ENCODE data around the gene TXNRD2. TPM values are rescaled to one million over a fixed set of nuclear protein-coding genes. Genes with fewer than 3 reads are reported as not detected.

Gene TXNRD2
- total and polyA plus RNA-seq, 8 donors = 9.6 to 41.6 (median 14.8) TPM

DNA sequence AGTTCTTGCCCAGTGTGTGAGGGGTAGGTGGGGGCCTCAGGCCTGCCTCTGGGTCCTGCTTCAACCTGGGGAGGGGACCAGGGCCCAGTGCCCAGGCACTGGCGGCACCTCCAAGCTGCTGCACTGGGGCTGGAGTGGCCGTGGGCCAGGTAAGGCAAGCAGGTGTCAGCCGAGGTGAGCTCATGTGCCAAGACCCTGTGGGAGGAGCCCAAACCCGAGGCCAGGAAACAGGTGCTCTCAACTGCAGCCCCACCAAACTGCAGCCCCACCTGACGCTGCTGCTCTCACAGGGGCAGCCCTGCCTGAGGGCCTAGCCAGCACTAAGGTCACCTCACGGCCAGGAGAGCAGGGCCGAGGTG lies 68.9 kb downstream of the TXNRD2 start:
- Histone ChIP-seq H3K9me3 (no peaks in the 10 kb centered on the region), H3K27ac (no peak overlapping the region), H3K4me3 (no peak overlapping the region), H3K4me1 (no peaks in the 10 kb centered on the region), H3K36me3 (no peaks in the 10 kb centered on the region), H3K27me3 (no peaks in the 10 kb centered on the region)
- FAIRE-seq (no peak), DNase-seq (peak in 5 of 6 donors; percentile 15 to 79 (median 61)), ATAC-seq (peak; percentile 45 to 67 (median 53))
- TF ChIP-seq, protein P1, sequence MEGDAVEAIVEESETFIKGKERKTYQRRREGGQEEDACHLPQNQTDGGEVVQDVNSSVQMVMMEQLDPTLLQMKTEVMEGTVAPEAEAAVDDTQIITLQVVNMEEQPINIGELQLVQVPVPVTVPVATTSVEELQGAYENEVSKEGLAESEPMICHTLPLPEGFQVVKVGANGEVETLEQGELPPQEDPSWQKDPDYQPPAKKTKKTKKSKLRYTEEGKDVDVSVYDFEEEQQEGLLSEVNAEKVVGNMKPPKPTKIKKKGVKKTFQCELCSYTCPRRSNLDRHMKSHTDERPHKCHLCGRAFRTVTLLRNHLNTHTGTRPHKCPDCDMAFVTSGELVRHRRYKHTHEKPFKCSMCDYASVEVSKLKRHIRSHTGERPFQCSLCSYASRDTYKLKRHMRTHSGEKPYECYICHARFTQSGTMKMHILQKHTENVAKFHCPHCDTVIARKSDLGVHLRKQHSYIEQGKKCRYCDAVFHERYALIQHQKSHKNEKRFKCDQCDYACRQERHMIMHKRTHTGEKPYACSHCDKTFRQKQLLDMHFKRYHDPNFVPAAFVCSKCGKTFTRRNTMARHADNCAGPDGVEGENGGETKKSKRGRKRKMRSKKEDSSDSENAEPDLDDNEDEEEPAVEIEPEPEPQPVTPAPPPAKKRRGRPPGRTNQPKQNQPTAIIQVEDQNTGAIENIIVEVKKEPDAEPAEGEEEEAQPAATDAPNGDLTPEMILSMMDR (IDR thresholded peaks at IDR 0.05) = no peak
- WGBS, 2 donors = 15 to 16% methylated on average over 7 of the region's 7 CpGs
- intact Hi-C loops (cut with DNase I) = no loop called here

DNA sequence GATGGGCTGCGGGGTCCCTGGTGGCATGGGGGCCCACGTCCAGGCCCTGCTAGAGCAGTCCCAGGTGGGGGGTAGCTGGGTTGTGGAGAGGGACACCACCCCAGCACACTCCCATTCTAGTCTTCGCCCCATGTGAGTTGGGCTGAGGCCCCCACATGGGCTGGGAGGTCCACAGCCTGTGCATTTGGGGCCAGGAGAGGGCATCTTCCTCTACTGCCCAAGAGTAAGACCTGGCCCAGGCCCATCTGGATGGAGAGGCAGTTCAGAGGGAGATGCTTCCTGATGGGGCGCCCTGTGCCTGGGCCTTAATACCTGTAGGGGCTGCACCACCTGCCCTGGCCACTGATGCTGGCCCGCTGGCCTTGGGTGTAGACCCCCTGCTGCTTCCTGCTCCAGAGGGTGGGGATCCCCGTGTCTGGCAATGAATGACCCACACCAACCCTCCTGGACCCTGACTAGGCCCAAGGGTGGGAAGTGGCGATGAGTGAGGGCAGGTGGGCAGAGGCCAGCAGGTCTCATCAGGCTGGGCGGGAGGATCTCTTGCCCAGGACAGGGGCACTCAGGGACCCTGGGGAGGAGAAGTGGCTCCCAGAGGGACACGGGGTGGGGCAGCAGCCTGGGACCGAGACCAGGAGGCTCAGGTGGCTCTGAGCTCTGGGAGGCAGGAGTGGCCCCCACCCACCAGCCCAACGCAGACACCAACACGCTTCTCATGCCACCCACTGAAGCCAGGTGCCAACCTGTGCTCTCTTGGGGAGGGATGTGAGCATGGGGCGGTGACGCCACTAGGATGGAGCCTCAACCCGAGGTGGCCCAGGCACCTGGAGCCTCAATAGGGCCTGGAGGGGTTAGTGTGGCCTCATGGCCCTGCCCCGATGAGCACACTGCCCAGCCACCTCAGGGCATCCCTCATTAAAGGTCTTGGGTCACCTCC lies 69.5 kb downstream of the TXNRD2 start:
- no peak overlapping the region for H3K27ac ChIP-seq
- peak in 2 of 6 donors; percentile 47 to 66 for DNase-seq

DNA sequence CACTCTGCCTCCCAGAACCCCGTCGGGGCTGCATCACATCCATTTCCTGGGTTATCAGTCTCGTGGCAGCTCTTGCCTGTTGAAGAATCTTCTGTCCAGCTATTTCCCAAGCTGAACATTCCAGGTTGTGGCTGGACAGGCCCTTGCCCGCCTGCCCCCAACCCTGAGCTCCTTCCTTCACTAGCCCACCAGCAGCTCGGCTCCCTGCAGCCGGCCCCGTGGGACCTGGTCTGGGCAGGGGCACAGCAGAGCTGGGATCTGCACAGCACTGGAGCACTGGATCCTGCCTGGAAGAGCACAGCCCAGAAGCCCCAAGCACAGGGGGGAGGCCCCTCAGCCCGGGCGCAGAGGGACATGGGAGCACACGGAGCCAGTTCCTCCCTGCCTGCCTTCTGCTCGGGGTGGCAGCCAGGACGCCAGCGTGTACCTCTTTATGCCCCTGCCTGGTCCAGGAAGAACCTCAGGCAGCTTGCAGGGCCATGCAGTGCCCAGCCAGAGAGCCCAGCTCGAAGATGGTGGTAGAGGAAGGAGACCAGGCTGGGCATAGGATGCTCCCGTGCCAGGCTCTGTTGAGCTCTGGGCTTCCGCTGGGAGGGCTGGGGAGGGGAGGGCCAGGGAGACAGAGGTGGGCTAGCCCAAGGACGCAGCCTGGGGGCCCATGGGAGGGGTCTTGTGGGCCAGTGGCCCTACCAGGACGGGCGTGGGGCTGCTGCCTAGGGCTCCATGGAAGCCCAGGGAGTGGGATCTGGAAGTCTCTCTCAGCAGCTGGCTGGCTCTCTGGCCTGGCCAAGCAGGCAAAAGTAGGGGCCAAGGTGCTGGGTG lies 70.4 kb downstream of the TXNRD2 start:
- FAIRE-seq = no peak
- no peaks in the 10 kb centered on the region for H3K27me3 ChIP-seq

More for the DNA sequence above, 69.5 kb downstream of the TXNRD2 start:
- Histone ChIP-seq H3K9me3 (no peaks in the 10 kb centered on the region), H3K27me3 (no peaks in the 10 kb centered on the region), H3K36me3 (no peaks in the 10 kb centered on the region), H3K4me1 (no peaks in the 10 kb centered on the region), H3K4me3 (no peak overlapping the region)
- 80 to 87% methylated on average over 16 of the region's 16 CpGs for WGBS, 2 donors
- TF ChIP-seq, protein P1 (IDR thresholded peaks at IDR 0.05) = no peak
- peak in 1 of 4 donors; percentile 2 for ATAC-seq
- intact Hi-C loops (cut with DNase I) = no loop called here
- FAIRE-seq = no peak

DNA sequence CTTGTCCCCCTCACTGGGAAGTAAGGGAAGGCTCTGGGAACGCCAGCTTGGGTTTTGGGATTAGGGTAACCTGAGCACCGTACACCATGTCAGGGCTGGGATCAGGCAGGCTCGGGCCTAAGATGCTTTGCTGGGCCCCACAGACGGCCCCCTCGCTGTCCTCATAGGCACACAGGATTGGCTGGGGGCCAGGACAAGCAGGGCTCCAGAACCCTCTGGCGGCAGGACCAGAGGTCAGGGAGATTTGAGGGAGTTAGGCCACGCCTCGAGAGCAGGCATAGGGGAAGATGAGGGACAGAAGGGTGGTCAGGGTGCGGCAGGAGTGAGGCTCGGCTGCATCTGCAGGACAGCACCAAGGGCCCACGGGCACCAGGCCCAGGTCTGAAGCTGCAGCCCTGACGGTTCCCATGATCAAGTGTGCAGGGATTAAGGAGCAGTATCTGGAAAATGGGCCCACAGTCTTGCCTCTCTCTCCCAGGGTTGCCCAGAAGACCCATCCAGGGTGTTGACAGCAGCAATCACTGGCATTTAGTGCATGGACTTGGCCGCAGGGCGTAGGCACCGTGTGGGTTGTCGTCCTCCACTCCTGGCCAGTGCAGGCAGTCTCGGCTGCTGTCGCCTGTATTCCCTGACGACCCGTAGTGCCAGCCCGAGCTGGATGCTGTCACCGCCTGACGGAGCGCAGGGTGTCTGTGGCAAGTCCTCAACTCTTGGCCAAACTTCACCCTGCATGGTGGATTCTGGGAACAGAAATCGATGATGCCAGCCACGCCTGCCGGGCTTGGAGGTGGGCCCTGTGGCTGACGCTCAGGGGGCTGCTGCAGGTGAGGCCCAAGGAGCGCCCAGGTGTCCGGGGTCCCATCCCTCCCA lies 71.2 kb downstream of the TXNRD2 start:
- FAIRE-seq = no peak
- ATAC-seq = no peak
- DNase-seq = peak in 2 of 6 donors; percentile 45 to 52
- H3K4me3 ChIP-seq = no peak overlapping the region
- H3K27ac ChIP-seq = peak overlapping the region in 1 of 4 donors; percentile 38
- no peaks in the 10 kb centered on the region for H3K36me3 ChIP-seq
- intact Hi-C loops (cut with DNase I) = no loop called here
- no peaks in the 10 kb centered on the region for H3K4me1 ChIP-seq
- 82 to 86% methylated on average over 30 of the region's 30 CpGs for WGBS, 2 donors
- TF ChIP-seq, protein P1 (IDR thresholded peaks at IDR 0.05) = no peak
- no peaks in the 10 kb centered on the region for H3K9me3 ChIP-seq
- no peaks in the 10 kb centered on the region for H3K27me3 ChIP-seq

More for the DNA sequence above, 70.4 kb downstream of the TXNRD2 start:
- Histone ChIP-seq H3K4me1 (no peaks in the 10 kb centered on the region), H3K27ac (no peak overlapping the region), H3K4me3 (no peak overlapping the region), H3K9me3 (no peaks in the 10 kb centered on the region), H3K36me3 (no peaks in the 10 kb centered on the region)
- ATAC-seq = no peak
- TF ChIP-seq, protein P1 (IDR thresholded peaks at IDR 0.05) = no peak
- 71 to 75% methylated on average over 17 to 19 of the region's 19 CpGs for WGBS, 2 donors
- intact Hi-C loops (cut with DNase I) = no loop called here
- peak in 2 of 6 donors; percentile 52 to 58 for DNase-seq
